ENCODE measurements around the gene KPTN. TPM values are rescaled to one million over a fixed set of nuclear protein-coding genes. Genes with fewer than 3 reads are reported as not detected.

The KPTN gene
- total RNA-seq, 4 donors from 2014 or later: 3.9 to 7.2 (median 4.1) TPM

GRCh38 chr19:47446534-47447469 lies 37.2 kb downstream of the KPTN start:
- TF ChIP-seq CTCF (IDR thresholded peaks at IDR 0.05; ENCODE audit: low read depth): no peak

DNA sequence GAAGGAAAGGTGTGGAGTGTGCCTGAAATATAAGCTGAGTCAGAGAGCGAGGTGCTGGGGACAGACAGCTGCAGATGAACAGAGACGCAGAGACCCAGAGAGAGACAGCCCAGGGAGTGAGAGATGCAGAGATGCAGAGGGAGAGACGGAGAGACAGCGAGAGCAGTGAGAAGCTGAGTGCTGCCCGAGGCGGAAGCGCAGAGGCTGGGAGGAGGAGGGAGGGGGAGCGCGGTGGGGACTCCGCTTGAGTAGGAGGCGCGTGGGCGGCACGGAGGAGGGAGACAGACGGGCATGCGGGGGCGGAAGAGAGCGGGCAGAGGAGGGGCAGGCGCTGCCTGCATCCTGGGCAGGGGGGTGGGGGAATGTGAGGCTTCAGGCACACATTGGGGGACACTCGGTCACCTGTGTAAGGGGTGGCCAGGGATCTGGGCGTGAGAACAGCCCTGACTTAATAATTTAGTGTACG lies 38.0 kb downstream of the KPTN start:
- TF ChIP-seq CTCF (IDR thresholded peaks at IDR 0.05; ENCODE audit: low read depth): no peak

GRCh38 chr19:47445527-47445926 lies 38.5 kb downstream of the KPTN start:
- no peak for TF ChIP-seq CTCF (IDR thresholded peaks at IDR 0.05; ENCODE audit: low read depth)

DNA sequence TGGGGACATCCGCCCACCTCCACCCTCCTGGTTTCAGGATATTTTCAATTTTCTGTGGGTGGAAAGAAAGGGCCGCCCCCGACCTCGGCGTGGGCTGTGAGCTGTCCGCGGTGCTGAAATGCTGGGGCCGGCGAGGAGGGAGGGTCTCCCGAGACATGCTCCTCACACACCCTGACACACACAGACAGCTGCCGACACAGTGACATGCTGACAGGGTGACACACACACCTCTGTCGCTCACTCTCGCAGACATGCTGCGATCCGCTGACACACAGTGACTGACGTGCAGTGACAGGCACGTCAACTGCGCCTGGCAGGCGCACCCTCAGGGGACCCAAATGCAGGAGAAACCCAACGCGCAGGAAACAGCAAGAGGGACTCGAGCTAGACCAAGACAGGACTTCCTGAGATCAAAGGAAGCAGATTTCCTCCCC lies 39.6 kb downstream of the KPTN start:
- no peak for TF ChIP-seq CTCF (IDR thresholded peaks at IDR 0.05; ENCODE audit: low read depth)

DNA sequence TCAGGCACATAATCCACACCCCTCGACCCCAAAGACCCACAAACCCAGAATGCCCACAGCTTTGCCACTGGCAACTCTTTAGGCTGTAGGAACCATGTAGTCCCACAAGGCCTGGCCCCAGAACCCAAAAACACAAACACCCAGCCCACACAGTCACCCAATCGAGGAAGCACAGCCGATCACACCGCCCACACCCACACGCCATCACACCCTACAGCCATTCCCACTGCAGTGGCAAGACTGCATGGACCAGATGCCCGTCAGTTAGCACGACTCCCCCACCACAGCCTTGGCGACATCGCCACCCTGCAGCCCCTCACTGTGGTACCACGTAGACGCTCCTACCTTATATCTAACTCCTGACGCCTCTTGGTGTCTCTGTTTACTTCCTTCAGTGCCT lies 40.7 kb downstream of the KPTN start:
- TF ChIP-seq CTCF (IDR thresholded peaks at IDR 0.05; ENCODE audit: low read depth): no peak

- TF ChIP-seq CTCF (IDR thresholded peaks at IDR 0.05; ENCODE audit: low read depth): no peak
These were observed 45.2 kb downstream of the KPTN start for GRCh38 chr19:47438793-47439220.

DNA sequence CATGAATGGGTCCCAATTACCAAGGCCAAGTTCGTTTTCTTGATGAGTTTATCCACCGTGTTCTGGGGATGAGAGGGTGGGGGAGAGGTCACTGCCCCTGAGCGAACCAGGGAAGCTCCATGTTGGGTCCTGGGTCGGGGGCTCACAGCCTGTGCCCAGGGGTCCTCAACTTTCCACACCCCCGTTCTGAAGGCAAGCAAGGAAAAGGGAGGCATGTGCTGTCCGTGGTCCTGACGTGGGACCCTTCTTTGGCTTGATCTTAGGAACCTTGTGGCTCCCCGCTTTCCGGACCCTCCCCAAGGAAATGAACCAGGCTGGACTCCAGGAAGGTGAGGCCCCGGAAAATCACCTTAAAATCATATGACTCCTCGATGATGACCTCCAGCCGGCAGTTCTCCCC lies 46.5 kb downstream of the KPTN start:
- no peak for TF ChIP-seq CTCF (IDR thresholded peaks at IDR 0.05; ENCODE audit: low read depth)

Data from subcutaneous adipose tissue (tissue), 4 donors.